GM21367 (cell line): ENCODE results near the gene ZNF160.

Experiments used
- ATAC-seq: cut with Tn5 transposase; IDR thresholded peaks from one replicate; pipeline ENCODE4 v1.9.1; 2021; ENCODE audit not compliant: unreplicated experiment

Gene ZNF160

GRCh38 chr19:53094754-53095575, 8.3 kb downstream of the ZNF160 start:
- no peak for ATAC-seq

- no peak for ATAC-seq
These were observed 10.5 kb downstream of the ZNF160 start for GRCh38 chr19:53092723-53093122.

- no peak for ATAC-seq
These were observed 11.6 kb downstream of the ZNF160 start for GRCh38 chr19:53091413-53092254.

GRCh38 chr19:53088091-53088490, 15.1 kb downstream of the ZNF160 start:
- no peak for ATAC-seq

GRCh38 chr19:53086949-53087348, 16.3 kb downstream of the ZNF160 start:
- no peak for ATAC-seq

- no peak for ATAC-seq
These were observed 17.7 kb downstream of the ZNF160 start for GRCh38 chr19:53085496-53085895.

- no peak for ATAC-seq
These were observed 20.3 kb downstream of the ZNF160 start for GRCh38 chr19:53082929-53083328.

GRCh38 chr19:53079313-53079924, 23.8 kb downstream of the ZNF160 start:
- ATAC-seq, result no peak

GRCh38 chr19:53078668-53079067, 24.6 kb downstream of the ZNF160 start:
- no peak for ATAC-seq

- no peak for ATAC-seq
These were observed 26.2 kb downstream of the ZNF160 start for GRCh38 chr19:53076984-53077383.

- ATAC-seq, result no peak
These were observed 34.4 kb downstream of the ZNF160 start for GRCh38 chr19:53068834-53069233.

- no peak for ATAC-seq
These were observed 35.0 kb downstream of the ZNF160 start for GRCh38 chr19:53068199-53068598.

GRCh38 chr19:53057904-53058580, 45.2 kb downstream of the ZNF160 start:
- ATAC-seq, result no peak

GRCh38 chr19:53055117-53055516, 48.1 kb downstream of the ZNF160 start:
- no peak for ATAC-seq

GRCh38 chr19:53047379-53047778, 55.8 kb downstream of the ZNF160 start:
- ATAC-seq, result no peak

- no peak for ATAC-seq
These were observed 57.7 kb downstream of the ZNF160 start for GRCh38 chr19:53045536-53045935.

- no peak for ATAC-seq
These were observed 61.9 kb downstream of the ZNF160 start for GRCh38 chr19:53041366-53041765.

- no peak for ATAC-seq
These were observed 65.8 kb downstream of the ZNF160 start for GRCh38 chr19:53037101-53038097.

GRCh38 chr19:53034948-53035675, 68.1 kb downstream of the ZNF160 start:
- ATAC-seq, result no peak
